ENCODE data around the gene CCT7.

GRCh38 chr2:73187549-73187948 lies 46.6 kb upstream of the CCT7 start:
- no peak for TF ChIP-seq CTCF (IDR thresholded peaks at IDR 0.05)
- TF ChIP-seq POLR2A (IDR thresholded peaks at IDR 0.05) = no peak
